ENCODE results near the gene ZNF787. TPM values are rescaled to one million over a fixed set of nuclear protein-coding genes. Genes with fewer than 3 reads are reported as not detected.

Gene ZNF787
- total and polyA plus RNA-seq, 2 of the 13 experiments (the other 11 are each of a cell fraction or from before 2014, with no cell fraction given): 15.1 to 42.8 TPM

GRCh38 chr19:56120371-56121179, 520 bp downstream of the ZNF787 start (continued):
- no peak for TF ChIP-seq CENPX (CRISPR knock-in tag; IDR thresholded peaks at IDR 0.05)
- TF ChIP-seq GTF3A (CRISPR knock-in tag; conservative IDR thresholded peaks at IDR 0.05): no peak
- TF ChIP-seq ZHX1 (CRISPR knock-in tag; IDR thresholded peaks at IDR 0.05; ENCODE audit: low read depth): no peak
- TF ChIP-seq PREB (CRISPR knock-in tag; IDR thresholded peaks at IDR 0.05): no peak
- peak; percentile 50 for TF ChIP-seq SRSF1 (optimal IDR thresholded peaks at IDR 0.05; ENCODE audit: low read depth, low read length)
- peak; percentile 77 for TF ChIP-seq NCOA2 (CRISPR knock-in tag; IDR thresholded peaks at IDR 0.05)
- no peak for TF ChIP-seq ZFP1 (CRISPR knock-in tag; IDR thresholded peaks at IDR 0.05)
- no peak for TF ChIP-seq GATA4 (IDR thresholded peaks at IDR 0.05; ENCODE audit: borderline replicate concordance, low read depth)
- TF ChIP-seq HMGA1 (CRISPR knock-in tag; conservative IDR thresholded peaks at IDR 0.05): no peak
- no peak for TF ChIP-seq SALL2 (CRISPR knock-in tag; IDR thresholded peaks at IDR 0.05)
- TF ChIP-seq ZNF800 (CRISPR knock-in tag; IDR thresholded peaks at IDR 0.05): no peak
- peak; percentile 71 for TF ChIP-seq RAD21 (CRISPR knock-in tag; IDR thresholded peaks at IDR 0.05)
- no peak; the same call in 1 of the 2 replicates for TF ChIP-seq ZBTB44 (CRISPR knock-in tag; IDR thresholded peaks at IDR 0.05)
- TF ChIP-seq ZNF549 (CRISPR knock-in tag; IDR thresholded peaks at IDR 0.05): no peak
- no peak for TF ChIP-seq ZNF496 (CRISPR knock-in tag; IDR thresholded peaks at IDR 0.05; ENCODE audit: insufficient replicate concordance)
- TF ChIP-seq TMF1 (CRISPR knock-in tag; IDR thresholded peaks at IDR 0.05; ENCODE audit: low read depth): 0 out of 2 replicates have a peak, but pooled peaks have one; percentile 16
- peak; percentile 98 for TF ChIP-seq PATZ1 (CRISPR knock-in tag; IDR thresholded peaks at IDR 0.05)
- TF ChIP-seq ZFP82 (CRISPR knock-in tag; IDR thresholded peaks at IDR 0.05; ENCODE audit: borderline replicate concordance): no peak
- no peak for TF ChIP-seq ZNF3 (CRISPR knock-in tag; IDR thresholded peaks at IDR 0.05)

Measured in HepG2 (cell line).